Tongue (tissue), 2 donors: ENCODE measurements around the gene CHRNB4. TPM values are rescaled to one million over a fixed set of nuclear protein-coding genes. Genes with fewer than 3 reads are reported as not detected.

Experiments
- DNase-seq: peaks from one replicate; pipeline ENCODE4 v3.0.0-alpha.2; 2015
- total RNA-seq: library from RNA; depleted of rRNA; stranded (reverse); fragments of >200 nt; gene quantifications from one replicate; pipeline ENCODE4 v1.2.3, GENCODE V29; 2014

CHRNB4 gene
- total RNA-seq, 1 donor from 2014 or later = 1.1 TPM

DNA sequence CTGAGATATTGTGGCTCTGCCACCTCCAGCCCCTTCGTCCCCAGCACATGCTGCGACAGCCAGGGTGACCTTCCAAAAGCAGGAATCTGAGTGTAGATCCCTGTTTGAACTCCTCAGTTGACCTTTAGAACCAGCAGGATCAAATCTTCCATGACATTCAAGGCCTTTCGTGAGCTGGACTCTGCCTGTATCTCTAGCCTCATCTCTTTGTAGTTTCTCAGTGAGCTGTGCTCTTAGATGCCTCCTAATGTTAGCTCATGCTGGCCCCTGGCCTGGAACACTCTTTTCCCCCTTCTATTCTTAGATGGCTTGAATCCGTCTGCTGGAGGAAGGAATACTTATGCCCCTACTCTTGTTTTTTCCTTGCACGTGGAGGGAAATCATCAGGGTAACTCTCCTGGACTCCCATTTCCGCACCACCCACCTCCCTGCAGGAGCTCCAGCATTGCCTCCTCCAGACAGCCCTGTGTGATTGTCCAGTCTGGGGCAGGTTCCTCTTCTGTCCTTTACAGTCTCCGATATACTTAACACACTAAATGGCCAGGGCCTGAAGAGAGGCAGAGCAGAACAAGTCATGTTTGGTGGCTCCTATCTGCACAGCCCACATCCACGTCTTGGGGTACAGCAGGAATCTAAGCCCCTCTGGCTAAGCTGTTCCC, 26.7 kb upstream of the CHRNB4 start:
- DNase-seq = no peak

- no peak for DNase-seq
These were observed 25.0 kb upstream of the CHRNB4 start for GRCh38 chr15:78666010-78666409.

- no peak for DNase-seq
These were observed 22.7 kb upstream of the CHRNB4 start for GRCh38 chr15:78663703-78664102.

GRCh38 chr15:78662028-78662427, 21.0 kb upstream of the CHRNB4 start:
- no peak for DNase-seq

GRCh38 chr15:78661001-78661400, 20.0 kb upstream of the CHRNB4 start:
- DNase-seq = no peak

- DNase-seq = no peak
These were observed 19.6 kb upstream of the CHRNB4 start for GRCh38 chr15:78660584-78660983.

DNA sequence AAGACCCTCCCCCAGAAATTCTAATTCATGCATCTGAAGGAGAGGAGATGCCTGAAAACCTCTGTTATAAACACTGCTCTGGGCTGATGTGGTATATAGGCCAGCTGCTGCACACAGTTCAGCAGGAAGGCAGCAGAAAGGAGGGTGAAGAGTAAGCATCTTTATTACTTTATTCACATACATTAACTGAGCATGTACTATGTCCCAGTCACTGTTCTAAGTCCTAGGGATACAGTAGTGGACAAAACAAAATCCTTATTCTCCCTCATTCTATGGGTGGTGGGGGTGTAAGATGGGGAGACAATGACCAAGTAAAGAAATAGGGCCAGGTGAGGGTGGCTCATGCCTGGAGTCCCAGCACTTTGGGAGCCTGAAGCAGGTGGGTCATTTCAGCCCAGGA, 17.8 kb upstream of the CHRNB4 start:
- no peak for DNase-seq

- DNase-seq = no peak
These were observed 13.3 kb upstream of the CHRNB4 start for GRCh38 chr15:78654272-78654671.

DNA sequence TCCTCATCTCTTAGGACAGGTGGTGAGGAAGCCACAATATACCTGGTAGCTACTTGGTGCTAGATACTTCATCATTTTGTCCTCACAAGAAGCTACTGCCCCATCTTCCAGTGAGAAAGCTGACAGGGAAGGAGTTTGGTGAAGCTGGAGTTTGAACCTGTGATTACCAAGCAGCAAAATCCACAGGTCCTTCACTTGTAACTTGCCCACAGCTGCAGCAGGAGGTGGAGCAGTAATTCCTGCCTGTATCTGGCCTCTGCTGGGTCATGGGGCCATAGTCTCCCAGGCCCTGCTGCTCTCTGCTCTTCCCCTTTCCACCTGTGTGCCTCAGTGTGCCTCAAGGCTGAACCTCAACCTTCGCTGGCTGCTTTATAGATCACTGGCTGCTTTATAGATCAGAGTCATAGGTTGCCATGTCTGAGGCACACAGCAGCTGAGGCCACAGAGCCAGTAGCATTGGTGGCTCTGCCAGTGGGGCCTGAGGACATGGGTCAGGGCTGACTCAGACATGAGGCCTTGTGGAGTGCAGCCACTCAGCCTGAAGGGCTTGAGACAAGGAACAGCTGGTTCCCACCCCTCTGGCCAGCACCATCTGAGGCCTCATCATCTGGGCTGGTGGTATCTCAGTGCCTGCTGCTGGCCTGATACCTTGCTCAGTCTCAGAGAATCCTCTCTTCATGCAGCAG, 11.1 kb upstream of the CHRNB4 start:
- no peak for DNase-seq

- no peak for DNase-seq
These were observed 10.0 kb upstream of the CHRNB4 start for GRCh38 chr15:78651007-78651406.

GRCh38 chr15:78650022-78650421, 9.0 kb upstream of the CHRNB4 start:
- no peak for DNase-seq

DNA sequence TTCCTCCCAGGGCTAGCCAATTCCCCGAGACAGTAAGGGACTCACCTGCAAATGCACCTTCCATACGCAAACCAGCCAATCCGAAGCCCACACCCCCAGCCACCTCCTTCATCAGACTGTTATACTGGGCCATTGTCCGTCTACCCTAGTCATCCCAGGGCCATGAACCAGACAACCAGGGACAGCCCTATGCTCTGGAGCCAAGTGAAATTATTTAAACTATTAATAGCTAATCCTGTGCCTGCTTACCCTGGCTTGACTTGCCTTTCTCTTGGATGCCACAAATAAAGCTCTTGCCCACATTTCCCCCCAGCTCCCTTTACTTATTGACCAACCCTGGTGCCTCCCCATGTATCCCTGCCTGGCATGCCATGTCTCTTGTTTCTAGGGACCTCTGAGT, 4.0 kb upstream of the CHRNB4 start:
- DNase-seq = no peak

DNA sequence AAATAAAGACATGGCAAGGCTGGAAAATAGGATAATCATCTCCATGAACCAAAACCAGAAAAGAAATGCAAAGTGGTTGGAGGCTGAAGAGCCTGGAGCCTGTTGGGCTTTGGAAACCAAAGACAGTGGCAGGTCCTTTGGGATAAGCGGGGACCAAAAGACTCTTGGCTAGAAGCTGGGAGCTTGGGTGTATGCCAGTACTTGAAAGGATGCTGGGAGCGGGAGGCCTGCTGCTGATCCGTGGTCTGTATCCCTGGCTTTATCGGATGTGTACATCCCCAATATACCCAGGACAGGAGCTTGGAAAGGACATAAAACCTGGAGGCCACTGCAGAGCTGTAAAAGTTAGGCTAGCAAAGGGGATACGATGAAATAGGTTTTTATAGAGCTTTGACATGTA, 1.3 kb upstream of the CHRNB4 start:
- DNase-seq = peak; percentile 31

- DNase-seq = no peak
These were observed 802 bp upstream of the CHRNB4 start for GRCh38 chr15:78641749-78642275.

DNA sequence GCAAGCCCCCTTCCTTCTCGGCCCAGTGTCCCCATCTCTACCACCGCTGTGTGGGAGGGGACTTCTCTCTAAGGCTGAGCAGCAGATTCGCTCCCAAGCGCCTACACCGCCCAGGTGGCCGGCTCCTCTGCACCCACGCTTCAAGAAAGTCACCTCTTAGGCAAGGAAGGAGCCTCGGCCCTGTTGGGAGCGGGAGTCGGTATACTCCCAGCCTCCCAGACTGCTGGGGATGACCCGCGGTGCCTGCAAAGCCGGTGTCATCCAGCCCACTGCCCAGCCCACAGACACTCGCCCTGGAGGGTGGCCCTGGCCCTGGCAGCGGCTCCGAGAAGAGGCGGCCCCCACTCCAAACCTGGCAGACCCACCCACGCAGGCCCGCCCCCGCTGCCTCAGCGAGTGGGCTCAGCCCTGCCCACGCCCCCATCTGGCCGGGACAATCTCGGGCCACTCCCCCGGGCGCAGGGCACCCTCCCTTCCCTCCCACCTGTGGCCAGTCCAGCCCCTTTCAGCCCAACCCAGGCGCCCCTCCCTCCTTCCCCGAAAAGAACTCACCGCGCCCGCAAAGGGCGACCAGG, 396 bp downstream of the CHRNB4 start:
- DNase-seq = peak; percentile 11

- peak; percentile 87 for DNase-seq
These were observed 2.2 kb downstream of the CHRNB4 start for GRCh38 chr15:78638658-78639314.

DNA sequence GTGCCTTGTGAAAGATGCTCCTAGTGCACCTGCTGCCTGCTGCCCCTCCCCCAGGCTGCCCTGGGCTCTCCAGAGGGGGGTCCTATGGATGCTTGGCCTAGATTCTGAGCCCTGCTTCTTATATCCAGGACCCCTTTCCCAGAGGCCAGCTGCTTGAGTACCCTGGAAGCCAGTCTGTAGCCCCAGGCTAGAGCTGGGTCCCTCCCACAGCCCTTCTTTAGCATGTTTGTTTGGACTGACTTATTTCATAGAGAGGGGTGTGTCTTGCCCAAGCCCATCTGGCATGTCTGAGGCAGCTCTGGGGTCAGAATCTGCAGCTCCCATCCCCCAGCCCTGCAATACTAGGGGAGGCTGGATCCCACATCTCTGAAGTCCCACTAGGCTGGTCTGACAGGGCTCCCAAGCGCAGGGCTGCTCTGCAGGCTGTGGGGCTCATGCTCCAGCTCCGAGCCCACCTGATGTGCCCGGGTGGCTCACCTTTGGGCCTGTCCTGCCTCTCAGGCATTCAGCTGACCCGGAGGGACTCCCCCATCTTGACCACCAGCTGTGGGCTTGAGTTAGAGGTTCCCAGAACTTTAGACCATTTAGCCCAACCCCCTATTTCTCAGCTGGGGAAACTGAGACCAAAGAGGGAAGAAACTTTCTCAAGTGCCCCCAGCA, 3.1 kb downstream of the CHRNB4 start:
- peak; percentile 7 for DNase-seq

DNA sequence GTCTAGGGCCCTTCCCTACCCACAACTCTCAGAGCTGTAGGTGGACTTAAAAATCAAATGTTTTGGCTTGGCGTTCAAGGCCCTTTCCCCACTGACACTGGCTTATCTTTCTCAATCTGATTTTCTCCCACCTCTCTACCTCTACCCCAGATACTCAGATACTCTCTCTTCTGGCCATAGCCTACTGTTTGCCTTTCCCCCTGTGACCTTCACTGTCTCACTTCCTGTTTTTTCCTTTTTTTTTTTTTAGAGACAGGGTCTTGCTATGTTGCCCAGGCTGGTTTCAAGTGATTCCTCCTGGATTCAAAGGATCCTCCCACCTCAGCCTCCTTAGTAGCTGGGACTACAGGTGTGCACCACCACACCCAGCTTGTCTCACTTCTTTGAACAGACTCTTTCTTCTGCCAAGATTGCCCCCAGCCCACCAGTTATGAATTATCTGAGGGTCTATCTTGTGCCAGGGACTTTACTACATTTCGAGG, 4.6 kb downstream of the CHRNB4 start:
- no peak for DNase-seq

DNA sequence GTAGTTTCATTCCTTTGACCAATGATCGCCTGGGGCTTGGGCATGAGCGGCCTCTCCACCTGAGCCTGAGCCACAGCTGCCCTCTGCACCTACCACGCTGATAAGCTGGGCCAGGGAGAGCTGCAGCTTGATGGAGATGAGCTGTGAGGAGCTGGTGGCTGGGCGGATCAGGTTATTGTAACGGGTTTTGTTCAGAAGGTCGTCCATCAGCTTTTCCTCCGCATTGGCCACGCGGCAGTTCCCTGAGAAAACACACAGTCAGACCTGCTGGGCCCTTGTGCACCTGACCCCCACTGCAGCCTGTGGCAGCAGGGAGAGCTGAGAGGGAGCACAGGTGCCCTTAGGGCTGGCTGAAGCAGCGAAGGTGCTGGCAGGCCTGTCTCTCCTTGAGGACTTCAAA, 5.7 kb downstream of the CHRNB4 start:
- no peak for DNase-seq

- DNase-seq = no peak
These were observed 6.5 kb downstream of the CHRNB4 start for GRCh38 chr15:78634210-78635145.

GRCh38 chr15:78633348-78633747, 7.7 kb downstream of the CHRNB4 start:
- no peak for DNase-seq
